Measurements from ENCODE around the gene PCDHA5. TPM values are rescaled to one million over a fixed set of nuclear protein-coding genes. Genes with fewer than 3 reads are reported as not detected.
"Not testable (repeated sequence)": the region's sequence is repeated elsewhere in the genome, so short reads cannot be mapped to it uniquely, and the experiment has no call there.

PCDHA5 gene
- total RNA-seq, 2 experiments from 2014 or later, result not detected

DNA sequence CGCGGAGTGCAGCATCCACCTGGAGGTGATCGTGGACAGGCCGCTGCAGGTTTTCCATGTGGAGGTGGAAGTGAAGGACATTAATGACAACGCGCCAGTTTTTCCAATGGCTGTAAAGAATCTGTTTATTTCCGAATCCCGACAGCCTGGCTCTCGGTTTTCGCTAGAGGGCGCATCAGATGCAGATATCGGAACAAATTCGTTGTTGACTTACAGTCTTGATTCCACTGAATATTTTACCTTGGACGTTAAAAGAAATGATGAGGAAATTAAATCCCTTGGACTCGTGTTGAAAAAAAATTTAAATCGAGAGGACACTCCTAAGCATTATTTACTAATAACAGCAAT is 19.9 kb upstream of the PCDHA5 start:
- CTCF ChIA-PET (ENCODE audit: unreplicated experiment), result no interaction called here
- Histone ChIP-seq H3K4me1 (ENCODE audit: insufficient read depth, low read length, poor library complexity, severe bottlenecking) (no peaks in the 10 kb centered on the region), H3K79me2 (ENCODE audit: insufficient read depth, low read depth, low read length) (no peaks in the 10 kb centered on the region), H3K27ac (ENCODE audit: low read depth, low read length, poor library complexity, severe bottlenecking) (no peak overlapping the region), H3K4me2 (ENCODE audit: low read length) (no peak overlapping the region), H4K20me1 (ENCODE audit: insufficient read depth, low read length) (no peaks in the 10 kb centered on the region), H2AFZ (ENCODE audit: low read length) (no peak overlapping the region), H3K4me3 (ENCODE audit: low read depth, low read length, poor library complexity, severe bottlenecking) (no peak overlapping the region), H3K36me3 (ENCODE audit: insufficient read depth, low read length) (no peaks in the 10 kb centered on the region), H3K9me2 (ENCODE audit: insufficient read depth, low read length) (no peaks in the 10 kb centered on the region), H3K9me3 (ENCODE audit: low read length) (no peaks in the 10 kb centered on the region)
- intact Hi-C loops (cut with micrococcal nuclease; ENCODE audit: unreplicated experiment), result no loop called here
- no TSS peak for BruUV-seq (replicated peaks)
- POLR2A ChIA-PET, result no interaction called here
- TF ChIP-seq, protein P1, sequence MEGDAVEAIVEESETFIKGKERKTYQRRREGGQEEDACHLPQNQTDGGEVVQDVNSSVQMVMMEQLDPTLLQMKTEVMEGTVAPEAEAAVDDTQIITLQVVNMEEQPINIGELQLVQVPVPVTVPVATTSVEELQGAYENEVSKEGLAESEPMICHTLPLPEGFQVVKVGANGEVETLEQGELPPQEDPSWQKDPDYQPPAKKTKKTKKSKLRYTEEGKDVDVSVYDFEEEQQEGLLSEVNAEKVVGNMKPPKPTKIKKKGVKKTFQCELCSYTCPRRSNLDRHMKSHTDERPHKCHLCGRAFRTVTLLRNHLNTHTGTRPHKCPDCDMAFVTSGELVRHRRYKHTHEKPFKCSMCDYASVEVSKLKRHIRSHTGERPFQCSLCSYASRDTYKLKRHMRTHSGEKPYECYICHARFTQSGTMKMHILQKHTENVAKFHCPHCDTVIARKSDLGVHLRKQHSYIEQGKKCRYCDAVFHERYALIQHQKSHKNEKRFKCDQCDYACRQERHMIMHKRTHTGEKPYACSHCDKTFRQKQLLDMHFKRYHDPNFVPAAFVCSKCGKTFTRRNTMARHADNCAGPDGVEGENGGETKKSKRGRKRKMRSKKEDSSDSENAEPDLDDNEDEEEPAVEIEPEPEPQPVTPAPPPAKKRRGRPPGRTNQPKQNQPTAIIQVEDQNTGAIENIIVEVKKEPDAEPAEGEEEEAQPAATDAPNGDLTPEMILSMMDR (conservative IDR thresholded peaks at IDR 0.05; ENCODE audit: low read length), result no peak
- TF ChIP-seq EZH2phosphoT487 (IDR thresholded peaks at IDR 0.05; ENCODE audit: borderline replicate concordance, low read depth, low read length), result no peak
- DNase-seq (ENCODE audit: low spot score), result no peak

- H3K4me3 ChIP-seq (ENCODE audit: low read depth, low read length, poor library complexity, severe bottlenecking); H3K36me3 ChIP-seq (ENCODE audit: insufficient read depth, low read length); H3K9me3 ChIP-seq (ENCODE audit: low read length); H2AFZ ChIP-seq (ENCODE audit: low read length); POLR2A ChIA-PET; BruUV-seq (replicated peaks); intact Hi-C loops (cut with micrococcal nuclease; ENCODE audit: unreplicated experiment); H3K4me1 ChIP-seq (ENCODE audit: insufficient read depth, low read length, poor library complexity, severe bottlenecking); H3K4me2 ChIP-seq (ENCODE audit: low read length); H3K79me2 ChIP-seq (ENCODE audit: insufficient read depth, low read depth, low read length); CTCF ChIA-PET (ENCODE audit: unreplicated experiment); H3K9me2 ChIP-seq (ENCODE audit: insufficient read depth, low read length); H3K27ac ChIP-seq (ENCODE audit: low read depth, low read length, poor library complexity, severe bottlenecking); H4K20me1 ChIP-seq (ENCODE audit: insufficient read depth, low read length); DNase-seq (ENCODE audit: low spot score): not testable (repeated sequence)
These were observed 19.0 kb upstream of the PCDHA5 start for GRCh38 chr5:140802381-140802780.

GRCh38 chr5:140802781-140803271 is 18.6 kb upstream of the PCDHA5 start:
- Histone ChIP-seq H3K9me3 (ENCODE audit: low read length) (no peaks in the 10 kb centered on the region), H3K4me3 (ENCODE audit: low read depth, low read length, poor library complexity, severe bottlenecking) (no peak overlapping the region), H3K4me2 (ENCODE audit: low read length) (no peak overlapping the region), H3K79me2 (ENCODE audit: insufficient read depth, low read depth, low read length) (no peaks in the 10 kb centered on the region), H3K9me2 (ENCODE audit: insufficient read depth, low read length) (no peaks in the 10 kb centered on the region), H3K4me1 (ENCODE audit: insufficient read depth, low read length, poor library complexity, severe bottlenecking) (no peaks in the 10 kb centered on the region), H4K20me1 (ENCODE audit: insufficient read depth, low read length) (no peaks in the 10 kb centered on the region), H3K36me3 (ENCODE audit: insufficient read depth, low read length) (no peaks in the 10 kb centered on the region), H2AFZ (ENCODE audit: low read length) (no peak overlapping the region), H3K27ac (ENCODE audit: low read depth, low read length, poor library complexity, severe bottlenecking) (no peak overlapping the region)
- ChIA-PET CTCF (ENCODE audit: unreplicated experiment) (no interaction called here), POLR2A (no interaction called here)
- DNase-seq (ENCODE audit: low spot score), result no peak
- TF ChIP-seq, protein P1 (conservative IDR thresholded peaks at IDR 0.05; ENCODE audit: low read length), result no peak
- TF ChIP-seq EZH2phosphoT487 (IDR thresholded peaks at IDR 0.05; ENCODE audit: borderline replicate concordance, low read depth, low read length), result no peak
- intact Hi-C loops (cut with micrococcal nuclease; ENCODE audit: unreplicated experiment), result no loop called here
- no TSS peak for BruUV-seq (replicated peaks)

Measured in OCI-LY7 (cell line).